ENCODE measurements around the gene ABTB2. TPM values are rescaled to one million over a fixed set of nuclear protein-coding genes. Genes with fewer than 3 reads are reported as not detected.

ABTB2 gene
- total and polyA plus RNA-seq, 9 of the 15 experiments (the other 6 are each of a cell fraction or from before 2014, with no cell fraction given) = 0.03 to 0.18 (median 0.12) TPM; not detected in 2

DNA sequence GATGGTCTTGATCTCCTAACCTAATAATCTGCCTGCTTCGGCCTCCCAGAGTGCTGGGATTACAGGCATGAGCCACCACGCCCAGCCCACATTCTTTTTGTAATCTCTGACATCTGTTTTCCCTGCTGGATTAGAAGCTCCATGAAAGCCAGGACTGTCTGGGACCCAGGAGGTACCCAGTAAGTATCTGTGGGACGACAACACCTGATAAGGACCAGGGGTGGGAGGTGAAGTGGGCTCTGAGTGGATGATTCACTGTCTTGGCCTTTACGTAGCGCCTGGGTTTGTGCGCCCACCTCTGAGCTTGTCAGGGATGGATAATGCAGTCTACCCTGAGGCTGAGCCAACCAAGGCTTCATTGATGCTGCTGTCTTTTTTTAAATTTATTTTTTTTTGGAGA is 118.8 kb downstream of the ABTB2 start:
- no TSS peak for BruUV-seq (replicated peaks)
- no peak overlapping the region for H3K27ac ChIP-seq (ENCODE audit: extremely low read depth, low read depth, low read length)
- in situ Hi-C loops (cut with MboI) (no loop called here), intact Hi-C loops (cut with micrococcal nuclease) (no loop called here)
- POLR2A ChIA-PET = interaction anchor here (0.5 to 1.2 kb wide), 3 partner anchors 32 to 952 kb away, joined by 3 to 4 read pairs (median 3); no protein-coding TSS in a partner anchor
- 35% methylated on average over 6 of the region's 6 CpGs for WGBS (ENCODE audit: insufficient coverage, low coverage, missing lambda C conversion rate)
- no peaks in the 10 kb centered on the region for H3K36me3 ChIP-seq (ENCODE audit: control insufficient read depth, insufficient read depth, low read length)
- H3K9me3 ChIP-seq (replicated peaks; ENCODE audit: control insufficient read depth, insufficient read depth, low read depth, low read length) = no peaks in the 10 kb centered on the region
- H3K4me2 ChIP-seq (ENCODE audit: insufficient read depth, low read length) = no peak overlapping the region
- ATAC-seq (no peak), FAIRE-seq (no peak), DNase-seq (ENCODE audit: extremely low read depth in 1 of 4, low spot score in 3 of 4) (peak in 3 of 4 experiments; percentile 36 to 39 (median 38))
- H3K4me1 ChIP-seq (replicated peaks in 1 of 2; ENCODE audit: control insufficient read depth in 2 of 2, insufficient read depth in 2 of 2, low read length in 2 of 2) = peaks cover 32% of the 10 kb centered on the region in 2 experiments
- CTCF ChIA-PET (ENCODE audit: low intra/inter-chr PET ratio) = no interaction called here
- H3K4me3 ChIP-seq = no peak overlapping the region
- H3K9me1 ChIP-seq (ENCODE audit: control insufficient read depth, insufficient read depth, low read length) = no peaks in the 10 kb centered on the region
- no peaks in the 10 kb centered on the region; a peak in 1 of 5 replicates for H3K27me3 ChIP-seq (ENCODE audit: control insufficient read depth in 2 of 2, insufficient read depth in 2 of 2, low read length in 2 of 2)
- TF ChIP-seq SMAD4 (CRISPR knock-in tag; conservative IDR thresholded peaks at IDR 0.05) (no peak), CBFA2T3 (IDR thresholded peaks at IDR 0.05) (peak; percentile 32), DIDO1 (tag; IDR thresholded peaks at IDR 0.05; ENCODE audit: low read depth) (no peak), ARID1B (IDR thresholded peaks at IDR 0.05) (0 out of 2 replicates have a peak, but pooled peaks have one; percentile 19), CBFA2T2 (conservative IDR thresholded peaks at IDR 0.05) (peak; percentile 31; the same call in 1 of the 2 replicates), EGR1 (conservative IDR thresholded peaks at IDR 0.05) (peak; percentile 35; the same call in 1 of the 2 replicates), ZNF511 (CRISPR knock-in tag; IDR thresholded peaks at IDR 0.05) (no peak)
- H2AFZ ChIP-seq (ENCODE audit: low read depth, low read length) = no peak overlapping the region
- H3K79me2 ChIP-seq (ENCODE audit: control insufficient read depth, insufficient read depth, low read length) = no peaks in the 10 kb centered on the region
- peaks cover 4% of the 10 kb centered on the region; the same call in 1 of the 2 replicates for H4K20me1 ChIP-seq (replicated peaks; ENCODE audit: control insufficient read depth, insufficient read depth, low read length)
- no peak overlapping the region for H3K9ac ChIP-seq (ENCODE audit: insufficient read depth in 1 of 2, low read depth in 2 of 2, low read length in 2 of 2)

Measured in K562 (cell line).